Mesothelial cell of epicardium (in vitro differentiated cells): ENCODE measurements around the gene IQGAP3. TPM values are rescaled to one million over a fixed set of nuclear protein-coding genes. Genes with fewer than 3 reads are reported as not detected.

Source experiments
- DNase-seq, 2 experiments: peaks; one replicate each; pipeline ENCODE4 v3.0.0; 2021; ENCODE audit warnings: low spot score in 2 of 2; ENCODE audit not compliant: unreplicated experiment in 2 of 2
- H3K27ac Mint-ChIP-seq: 2 replicates; pipeline ENCODE4 v1.8.0; 2021; ENCODE audit warnings: mixed read lengths
- H3K27me3 Mint-ChIP-seq: 2 replicates; pipeline ENCODE4 v1.8.0; 2021; ENCODE audit warnings: low read depth, mixed read lengths
- H3K36me3 Mint-ChIP-seq: 2 replicates; pipeline ENCODE4 v1.8.0; 2021; ENCODE audit warnings: mixed read lengths
- H3K4me1 Mint-ChIP-seq: 2 replicates; pipeline ENCODE4 v1.8.0; 2021; ENCODE audit warnings: mixed read lengths
- H3K4me3 Mint-ChIP-seq: 2 replicates; pipeline ENCODE4 v1.8.0; 2021; ENCODE audit warnings: mild to moderate bottlenecking, moderate library complexity, mixed read lengths
- H3K9me3 Mint-ChIP-seq: 2 replicates; pipeline ENCODE4 v1.8.0; 2021; ENCODE audit warnings: mixed read lengths
- CTCF ChIP-seq: fragments of 200-600 bp; sonication (generic); IDR thresholded peaks from one replicate; pipeline ENCODE4 v1.5.0; 2021; ENCODE audit warnings: antibody characterized with exemption; ENCODE audit not compliant: unreplicated experiment
- total RNA-seq: library from RNA; stranded (reverse); gene quantifications from 3 replicates; pipeline ENCODE4 v1.2.1, GENCODE V29; 2021

IQGAP3 gene
- total RNA-seq, 1 donor from 2014 or later: 17.6 TPM

DNA sequence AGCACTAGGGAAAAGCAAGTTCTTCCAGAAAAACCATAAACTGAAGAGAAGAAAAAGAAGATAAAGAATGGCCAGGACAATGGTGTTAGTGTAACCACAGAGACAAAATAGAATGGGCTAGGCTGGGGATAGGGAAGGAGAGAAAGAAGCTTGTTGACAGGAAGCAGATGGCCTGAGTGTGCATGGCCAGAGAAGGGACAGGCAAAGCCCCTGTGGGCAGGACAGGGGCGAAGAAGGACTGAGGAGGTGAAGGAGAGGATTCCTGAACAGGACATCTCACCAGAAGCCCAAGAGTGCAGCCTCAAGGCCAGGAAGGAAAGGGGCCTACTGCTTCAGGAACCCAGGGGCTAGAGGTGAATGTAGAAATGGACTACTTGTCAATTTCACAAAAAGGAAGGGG is 29.3 kb downstream of the IQGAP3 start:
- no peak for TF ChIP-seq CTCF
- peak overlapping the region; percentile 36 for H3K27ac Mint-ChIP-seq
- H3K27me3 Mint-ChIP-seq: no peaks in the 10 kb centered on the region
- peaks cover 9% of the 10 kb centered on the region for H3K36me3 Mint-ChIP-seq
- no peak overlapping the region for H3K4me3 Mint-ChIP-seq
- peaks cover 7% of the 10 kb centered on the region for H3K4me1 Mint-ChIP-seq
- no peaks in the 10 kb centered on the region for H3K9me3 Mint-ChIP-seq
- no peak for DNase-seq

- Mint-ChIP-seq H3K27ac (no peak overlapping the region), H3K4me1 (peaks cover 7% of the 10 kb centered on the region), H3K36me3 (peaks cover 12% of the 10 kb centered on the region), H3K27me3 (no peaks in the 10 kb centered on the region), H3K9me3 (no peaks in the 10 kb centered on the region), H3K4me3 (no peak overlapping the region)
- no peak for TF ChIP-seq CTCF
- DNase-seq: no peak
Observed at GRCh38 chr1:156540955-156541354, 31.4 kb downstream of the IQGAP3 start.

GRCh38 chr1:156539818-156540355 is 32.5 kb downstream of the IQGAP3 start:
- no peak for TF ChIP-seq CTCF
- H3K27me3 Mint-ChIP-seq: no peaks in the 10 kb centered on the region
- H3K4me3 Mint-ChIP-seq: no peak overlapping the region
- DNase-seq: no peak
- peaks cover 7% of the 10 kb centered on the region for H3K4me1 Mint-ChIP-seq
- peaks cover 12% of the 10 kb centered on the region for H3K36me3 Mint-ChIP-seq
- no peak overlapping the region for H3K27ac Mint-ChIP-seq
- H3K9me3 Mint-ChIP-seq: no peaks in the 10 kb centered on the region

- H3K36me3 Mint-ChIP-seq: peaks cover 12% of the 10 kb centered on the region
- H3K4me1 Mint-ChIP-seq: peaks cover 7% of the 10 kb centered on the region
- H3K9me3 Mint-ChIP-seq: no peaks in the 10 kb centered on the region
- DNase-seq: no peak
- no peak for TF ChIP-seq CTCF
- H3K27ac Mint-ChIP-seq: no peak overlapping the region
- no peaks in the 10 kb centered on the region for H3K27me3 Mint-ChIP-seq
- H3K4me3 Mint-ChIP-seq: no peak overlapping the region
Observed at GRCh38 chr1:156538711-156539440, 33.5 kb downstream of the IQGAP3 start.

- Mint-ChIP-seq H3K27me3 (no peaks in the 10 kb centered on the region), H3K9me3 (no peaks in the 10 kb centered on the region), H3K4me3 (no peak overlapping the region), H3K36me3 (peaks cover 12% of the 10 kb centered on the region), H3K27ac (no peak overlapping the region), H3K4me1 (no peaks in the 10 kb centered on the region)
- no peak for TF ChIP-seq CTCF
- DNase-seq: no peak
Observed at GRCh38 chr1:156537027-156537426, 35.3 kb downstream of the IQGAP3 start.
